Astrocyte (in vitro differentiated cells and primary cell): ENCODE results near the gene VAMP8. TPM values are rescaled to one million over a fixed set of nuclear protein-coding genes. Genes with fewer than 3 reads are reported as not detected.

Experiments
- DNase-seq: peaks from one replicate; pipeline ENCODE4 v3.0.0-alpha.2; 2010; ENCODE audit warnings: low read depth
- FAIRE-seq: peaks from 2 replicates; lab custom pipeline; 2011; peaks lifted over from hg19 to GRCh38; lab: Jason Lieb, UNC
- H2AFZ ChIP-seq: 2 replicates; pipeline ENCODE4 v1.6.0; 2012; ENCODE audit warnings: low read depth, low read length, inconsistent platforms
- H3K27ac ChIP-seq: 2 replicates; pipeline ENCODE4 v1.5.1; 2011; ENCODE audit warnings: low read depth, low read length, inconsistent platforms
- H3K27me3 ChIP-seq: 2 replicates; pipeline ENCODE4 v1.6.0; 2011; ENCODE audit warnings: low read length, inconsistent platforms; ENCODE audit not compliant: insufficient read depth
- H3K36me3 ChIP-seq: 2 replicates; pipeline ENCODE4 v1.5.1; 2011; ENCODE audit warnings: low read length, inconsistent platforms; ENCODE audit not compliant: insufficient read depth
- H3K4me1 ChIP-seq: 2 replicates; pipeline ENCODE4 v1.5.1; 2011; ENCODE audit warnings: low read length, inconsistent platforms; ENCODE audit not compliant: insufficient read depth
- H3K4me2 ChIP-seq: 2 replicates; pipeline ENCODE4 v1.6.0; 2012; ENCODE audit warnings: low read length, inconsistent platforms
- H3K4me3 ChIP-seq: 2 replicates; pipeline ENCODE4 v1.5.1; 2011; ENCODE audit warnings: low read depth, mild to moderate bottlenecking, low read length, inconsistent platforms; ENCODE audit not compliant: insufficient read depth
- H3K79me2 ChIP-seq: 2 replicates; pipeline ENCODE4 v1.6.0; 2012; ENCODE audit warnings: mild to moderate bottlenecking, low read length, inconsistent platforms; ENCODE audit not compliant: insufficient read depth
- H3K9ac ChIP-seq: 2 replicates; pipeline ENCODE4 v1.6.0; 2012; ENCODE audit warnings: mild to moderate bottlenecking, low read length, inconsistent platforms
- H3K9me3 ChIP-seq: 2 replicates; pipeline ENCODE4 v1.5.1; 2012; ENCODE audit warnings: low read depth, mild to moderate bottlenecking, low read length, inconsistent platforms; ENCODE audit not compliant: insufficient read depth
- H4K20me1 ChIP-seq: 2 replicates; pipeline ENCODE4 v1.6.0; 2012; ENCODE audit warnings: low read length, inconsistent platforms; ENCODE audit not compliant: insufficient read depth
- H3K27ac Mint-ChIP-seq: one replicate; pipeline ENCODE4 v1.8.0; 2021; ENCODE audit warnings: mild to moderate bottlenecking, mixed read lengths; ENCODE audit not compliant: unreplicated experiment
- H3K27me3 Mint-ChIP-seq: one replicate; pipeline ENCODE4 v1.8.0; 2021; ENCODE audit warnings: low read depth, mixed read lengths; ENCODE audit not compliant: unreplicated experiment
- H3K36me3 Mint-ChIP-seq: one replicate; pipeline ENCODE4 v1.8.0; 2021; ENCODE audit warnings: low read depth, mixed read lengths; ENCODE audit not compliant: unreplicated experiment
- H3K4me1 Mint-ChIP-seq: one replicate; pipeline ENCODE4 v1.8.0; 2021; ENCODE audit warnings: low read depth, mixed read lengths; ENCODE audit not compliant: unreplicated experiment
- H3K4me3 Mint-ChIP-seq: one replicate; pipeline ENCODE4 v1.8.0; 2021; ENCODE audit warnings: mild to moderate bottlenecking, moderate library complexity, mixed read lengths; ENCODE audit not compliant: unreplicated experiment
- H3K9me3 Mint-ChIP-seq: one replicate; pipeline ENCODE4 v1.8.0; 2021; ENCODE audit warnings: mild to moderate bottlenecking, mixed read lengths; ENCODE audit not compliant: unreplicated experiment
- EZH2 ChIP-seq: IDR thresholded peaks from 2 replicates; pipeline ENCODE4 v1.6.1; 2012; ENCODE audit warnings: mild to moderate bottlenecking, low read length, inconsistent platforms; ENCODE audit not compliant: insufficient read depth
- total RNA-seq: library from RNA; stranded (reverse); gene quantifications from 2 replicates; pipeline ENCODE4 v1.2.1, GENCODE V29; 2021
- TF ChIP-seq, protein P1 (sequence below): IDR thresholded peaks from 2 replicates; pipeline ENCODE4 v1.5.1; 2011; ENCODE audit warnings: low read depth, mild to moderate bottlenecking, inconsistent platforms, low read length, moderate library complexity; ENCODE audit not compliant: insufficient read depth

Gene VAMP8
- total RNA-seq, 1 donor from 2014 or later = 35.3 TPM

GRCh38 chr2:85575739-85576138 is 1.6 kb upstream of the VAMP8 start:
- Histone ChIP-seq H4K20me1 (no peaks in the 10 kb centered on the region), H3K9me3 (no peaks in the 10 kb centered on the region), H3K4me3 (no peak overlapping the region), H3K4me1 (peaks cover 3% of the 10 kb centered on the region), H3K27ac (no peak overlapping the region), H3K27me3 (peaks cover 10% of the 10 kb centered on the region), H3K36me3 (no peaks in the 10 kb centered on the region), H2AFZ (no peak overlapping the region), H3K9ac (no peak overlapping the region), H3K4me2 (no peak overlapping the region), H3K79me2 (no peaks in the 10 kb centered on the region)
- TF ChIP-seq EZH2 = no peak
- TF ChIP-seq, protein P1, sequence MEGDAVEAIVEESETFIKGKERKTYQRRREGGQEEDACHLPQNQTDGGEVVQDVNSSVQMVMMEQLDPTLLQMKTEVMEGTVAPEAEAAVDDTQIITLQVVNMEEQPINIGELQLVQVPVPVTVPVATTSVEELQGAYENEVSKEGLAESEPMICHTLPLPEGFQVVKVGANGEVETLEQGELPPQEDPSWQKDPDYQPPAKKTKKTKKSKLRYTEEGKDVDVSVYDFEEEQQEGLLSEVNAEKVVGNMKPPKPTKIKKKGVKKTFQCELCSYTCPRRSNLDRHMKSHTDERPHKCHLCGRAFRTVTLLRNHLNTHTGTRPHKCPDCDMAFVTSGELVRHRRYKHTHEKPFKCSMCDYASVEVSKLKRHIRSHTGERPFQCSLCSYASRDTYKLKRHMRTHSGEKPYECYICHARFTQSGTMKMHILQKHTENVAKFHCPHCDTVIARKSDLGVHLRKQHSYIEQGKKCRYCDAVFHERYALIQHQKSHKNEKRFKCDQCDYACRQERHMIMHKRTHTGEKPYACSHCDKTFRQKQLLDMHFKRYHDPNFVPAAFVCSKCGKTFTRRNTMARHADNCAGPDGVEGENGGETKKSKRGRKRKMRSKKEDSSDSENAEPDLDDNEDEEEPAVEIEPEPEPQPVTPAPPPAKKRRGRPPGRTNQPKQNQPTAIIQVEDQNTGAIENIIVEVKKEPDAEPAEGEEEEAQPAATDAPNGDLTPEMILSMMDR = no peak
- peaks cover 3% of the 10 kb centered on the region for H3K9me3 Mint-ChIP-seq
- no peak overlapping the region for H3K4me3 Mint-ChIP-seq
- peaks cover 27% of the 10 kb centered on the region for H3K4me1 Mint-ChIP-seq
- peaks cover 16% of the 10 kb centered on the region for H3K27me3 Mint-ChIP-seq
- no peaks in the 10 kb centered on the region for H3K36me3 Mint-ChIP-seq
- FAIRE-seq (no peak), DNase-seq (no peak)
- H3K27ac Mint-ChIP-seq = no peak overlapping the region

GRCh38 chr2:85577063-85577385 is 362 bp upstream of the VAMP8 start:
- TF ChIP-seq, protein P1 = no peak
- no peak for TF ChIP-seq EZH2
- no peak overlapping the region for H2AFZ ChIP-seq
- Mint-ChIP-seq H3K27me3 (peaks cover 8% of the 10 kb centered on the region), H3K4me3 (peak overlapping the region; percentile 79), H3K4me1 (peaks cover 27% of the 10 kb centered on the region), H3K36me3 (peaks cover 4% of the 10 kb centered on the region), H3K27ac (peak overlapping the region; percentile 71), H3K9me3 (no peaks in the 10 kb centered on the region)
- H4K20me1 ChIP-seq = no peaks in the 10 kb centered on the region
- no peak for FAIRE-seq
- no peaks in the 10 kb centered on the region for H3K9me3 ChIP-seq
- no peak overlapping the region for H3K4me3 ChIP-seq
- H3K79me2 ChIP-seq = no peaks in the 10 kb centered on the region
- H3K4me1 ChIP-seq = peaks cover 3% of the 10 kb centered on the region
- H3K4me2 ChIP-seq = no peak overlapping the region
- no peak for DNase-seq
- no peak overlapping the region for H3K27ac ChIP-seq
- H3K27me3 ChIP-seq = no peaks in the 10 kb centered on the region
- no peak overlapping the region for H3K9ac ChIP-seq
- H3K36me3 ChIP-seq = no peaks in the 10 kb centered on the region

DNA sequence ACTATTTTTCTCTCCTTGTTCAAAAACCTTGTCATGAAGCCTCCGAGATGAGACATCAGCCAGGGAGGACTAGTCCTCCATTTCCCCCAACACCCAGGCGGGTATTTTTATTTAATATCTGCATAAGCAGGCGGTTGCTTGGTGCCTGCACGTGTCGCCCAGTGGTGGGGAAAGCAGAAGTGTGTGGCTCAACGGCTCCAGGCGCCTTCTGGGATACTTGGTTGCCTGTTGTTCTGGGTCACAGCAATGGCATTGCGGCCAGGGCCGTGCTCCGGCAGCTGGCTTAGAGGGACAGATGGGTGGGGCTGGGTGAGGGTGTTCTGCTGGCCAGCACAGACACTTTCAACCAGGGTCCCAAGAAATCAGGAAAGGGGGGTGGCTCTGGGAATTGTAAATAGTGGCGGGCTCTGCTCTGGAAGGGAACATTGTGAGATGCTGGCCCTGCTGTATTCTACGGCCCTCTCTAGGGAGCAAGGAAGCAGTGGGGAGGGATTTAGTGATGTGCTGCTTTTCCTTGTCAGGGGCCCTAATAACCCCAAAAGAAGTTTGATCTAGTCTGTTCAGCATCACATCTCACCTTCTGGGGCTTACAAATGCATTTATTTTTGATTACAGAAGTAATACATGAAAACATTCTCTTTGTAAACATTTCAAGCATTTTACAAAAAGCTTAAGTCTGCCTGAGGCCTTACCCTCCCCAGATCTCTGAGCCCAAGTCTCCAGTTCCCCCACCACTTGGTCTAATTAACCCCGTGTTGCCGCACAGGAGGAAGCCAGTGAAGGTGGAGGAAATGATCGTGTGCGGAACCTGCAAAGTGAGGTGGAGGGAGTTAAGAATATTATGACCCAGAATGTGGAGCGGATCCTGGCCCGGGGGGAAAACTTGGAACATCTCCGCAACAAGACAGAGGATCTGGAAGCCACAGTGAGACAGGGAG is 1.1 kb downstream of the VAMP8 start:
- TF ChIP-seq, protein P1 = no peak
- no peak for TF ChIP-seq EZH2
- no peak overlapping the region for H3K4me3 ChIP-seq
- FAIRE-seq (no peak), DNase-seq (no peak)
- H3K4me2 ChIP-seq = no peak overlapping the region
- H3K9ac ChIP-seq = no peak overlapping the region
- H3K27ac ChIP-seq = no peak overlapping the region
- Mint-ChIP-seq H3K9me3 (no peaks in the 10 kb centered on the region), H3K36me3 (peaks cover 4% of the 10 kb centered on the region), H3K27ac (peak overlapping the region; percentile 71), H3K4me1 (peaks cover 27% of the 10 kb centered on the region), H3K27me3 (peaks cover 8% of the 10 kb centered on the region), H3K4me3 (peak overlapping the region; percentile 79)
- H2AFZ ChIP-seq = peak overlapping the region; percentile 18
- peaks cover 3% of the 10 kb centered on the region for H3K4me1 ChIP-seq
- no peaks in the 10 kb centered on the region for H3K36me3 ChIP-seq
- no peaks in the 10 kb centered on the region for H3K79me2 ChIP-seq
- H3K9me3 ChIP-seq = no peaks in the 10 kb centered on the region
- H3K27me3 ChIP-seq = no peaks in the 10 kb centered on the region
- H4K20me1 ChIP-seq = no peaks in the 10 kb centered on the region
